Naive thymus-derived CD8-positive, alpha-beta T cell (primary cell): ENCODE data around the gene EPHA1. TPM values are rescaled to one million over a fixed set of nuclear protein-coding genes. Genes with fewer than 3 reads are reported as not detected.
A peak's percentile ranks its signal among the peaks of the same experiment; 100 is the strongest.

ENCODE experiments used
- ATAC-seq, 2 donors: fragments of 150-1000 bp; cut with Tn5 transposase in 1 of 2; sonication (Bioruptor Pico), chemical (Tn5 transposase) in 1 of 2; 1 replicate in 1 of 2; 2 replicates in 1 of 2; pipeline ENCODE4 v1.10.0; 2021; ENCODE audit warnings: mild to moderate bottlenecking in 2 of 2, moderate library complexity in 2 of 2
- POLR2A ChIA-PET: fragments of 350-600 bp; sonication (Branson Sonifier 250); formaldehyde crosslinking; loops from one replicate; lab custom pipeline; 2021; ENCODE audit warnings: antibody characterized with exemption; lab: Charles Lee
- DNase-seq, 10 donors: peaks; one replicate each; pipeline versions ENCODE4 v3.0.0 to v3.0.0-alpha.2; 2020 to 2022
- H3K27ac Mint-ChIP-seq, 10 donors: one replicate each; pipeline ENCODE4 v1.8.0; 2020 to 2022; ENCODE audit warnings: mild to moderate bottlenecking in 10 of 10, mixed read lengths in 10 of 10, moderate library complexity in 4 of 10, inconsistent platforms in 1 of 10
- H3K27me3 Mint-ChIP-seq, 5 donors: one replicate each; pipeline ENCODE4 v1.8.0; 2021 to 2022; ENCODE audit warnings: mixed read lengths in 5 of 5
- H3K36me3 Mint-ChIP-seq, 3 donors: one replicate each; pipeline ENCODE4 v1.8.0; 2020 to 2022; ENCODE audit warnings: mixed read lengths in 3 of 3, mild to moderate bottlenecking in 2 of 3, inconsistent platforms in 1 of 3
- H3K4me1 Mint-ChIP-seq, 4 donors: one replicate each; pipeline ENCODE4 v1.8.0; 2021 to 2022; ENCODE audit warnings: mixed read lengths in 4 of 4
- H3K4me3 Mint-ChIP-seq, 10 donors: one replicate each; pipeline ENCODE4 v1.8.0; 2020 to 2022; ENCODE audit warnings: mild to moderate bottlenecking in 10 of 10, mixed read lengths in 10 of 10, moderate library complexity in 6 of 10, inconsistent platforms in 1 of 10
- H3K9me3 Mint-ChIP-seq, 9 donors: one replicate each; pipeline ENCODE4 v1.8.0; 2020 to 2022; ENCODE audit warnings: mixed read lengths in 9 of 9, mild to moderate bottlenecking in 3 of 9, inconsistent platforms in 1 of 9, moderate library complexity in 1 of 9
- polyA plus RNA-seq, 3 donors: library from polyadenylated mRNA; unstranded; fragments of 300-500 nt; fragmentation: Illumina TruSeq; gene quantifications; one replicate each; pipeline ENCODE4 v1.2.3, GENCODE V29; 2021
- total RNA-seq, 8 experiments: library from RNA in 2 of 8; stranded (reverse) in 2 of 8; gene quantifications; one replicate each; pipeline ENCODE4 v1.2.3 and lab custom pipeline; 2021 to 2026

EPHA1 gene
- total and polyA plus RNA-seq, 5 experiments from 2014 or later: 10.1 to 44.9 (median 37.1) TPM

GRCh38 chr7:143384661-143385631 is 23.7 kb downstream of the EPHA1 start:
- H3K36me3 Mint-ChIP-seq: peaks cover 0 to 23% (median 0%) of the 10 kb centered on the region in 3 donors
- H3K27me3 Mint-ChIP-seq: no peaks in the 10 kb centered on the region
- H3K4me1 Mint-ChIP-seq: peaks cover 6 to 24% (median 15%) of the 10 kb centered on the region in 4 donors
- no peaks in the 10 kb centered on the region for H3K9me3 Mint-ChIP-seq
- H3K27ac Mint-ChIP-seq: no peak overlapping the region
- DNase-seq: no peak
- ATAC-seq: no peak
- H3K4me3 Mint-ChIP-seq: no peak overlapping the region
- POLR2A ChIA-PET: interaction anchor here (1.0 to 7.2 kb wide), 11 partner anchors 8 to 576 kb away, joined by 3 to 184 read pairs (median 8); partner anchors contain the start of genes EPHA1 and GSTK1

- no peak for ATAC-seq
- H3K4me1 Mint-ChIP-seq: peaks cover 9 to 24% (median 15%) of the 10 kb centered on the region in 4 donors
- peaks cover 0 to 17% (median 0%) of the 10 kb centered on the region in 3 donors for H3K36me3 Mint-ChIP-seq
- H3K4me3 Mint-ChIP-seq: no peak overlapping the region
- POLR2A ChIA-PET: interaction anchor here (0.9 to 7.2 kb wide), 10 partner anchors 9 to 575 kb away, joined by 3 to 184 read pairs (median 8); partner anchors contain the start of genes CASP2, EPHA1 and GSTK1
- H3K27ac Mint-ChIP-seq: no peak overlapping the region
- DNase-seq: no peak
- H3K27me3 Mint-ChIP-seq: no peaks in the 10 kb centered on the region
- H3K9me3 Mint-ChIP-seq: no peaks in the 10 kb centered on the region
Measured at GRCh38 chr7:143384148-143384547, 24.5 kb downstream of the EPHA1 start.

DNA sequence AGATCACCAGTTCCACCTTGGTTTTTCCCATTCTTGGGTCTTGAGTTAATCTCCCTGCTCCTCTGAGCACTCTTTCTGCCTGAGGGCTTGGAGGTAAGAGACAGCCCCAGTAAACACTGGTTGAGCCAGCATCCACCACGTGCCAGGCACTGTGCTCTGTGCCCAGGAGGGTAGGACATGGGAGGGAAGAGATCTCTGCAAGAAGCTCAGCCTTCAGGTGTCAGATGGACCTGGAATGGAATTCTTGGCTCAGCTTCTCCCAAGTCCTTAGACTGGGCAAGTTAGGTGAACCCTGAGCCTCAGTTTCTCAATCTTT is 25.1 kb downstream of the EPHA1 start:
- peaks cover 0 to 13% (median 0%) of the 10 kb centered on the region in 3 donors for H3K36me3 Mint-ChIP-seq
- POLR2A ChIA-PET: interaction anchor here (0.9 to 7.2 kb wide), 11 partner anchors 8 to 575 kb away, joined by 3 to 184 read pairs (median 7); partner anchors contain the start of genes CASP2, EPHA1, FAM131B and GSTK1
- no peak for ATAC-seq
- H3K9me3 Mint-ChIP-seq: no peaks in the 10 kb centered on the region
- H3K4me1 Mint-ChIP-seq: peaks cover 15 to 28% (median 18%) of the 10 kb centered on the region in 4 donors
- DNase-seq: no peak
- no peaks in the 10 kb centered on the region for H3K27me3 Mint-ChIP-seq
- peak overlapping the region in 1 of 10 donors; percentile 74 for H3K4me3 Mint-ChIP-seq
- H3K27ac Mint-ChIP-seq: no peak overlapping the region

DNA sequence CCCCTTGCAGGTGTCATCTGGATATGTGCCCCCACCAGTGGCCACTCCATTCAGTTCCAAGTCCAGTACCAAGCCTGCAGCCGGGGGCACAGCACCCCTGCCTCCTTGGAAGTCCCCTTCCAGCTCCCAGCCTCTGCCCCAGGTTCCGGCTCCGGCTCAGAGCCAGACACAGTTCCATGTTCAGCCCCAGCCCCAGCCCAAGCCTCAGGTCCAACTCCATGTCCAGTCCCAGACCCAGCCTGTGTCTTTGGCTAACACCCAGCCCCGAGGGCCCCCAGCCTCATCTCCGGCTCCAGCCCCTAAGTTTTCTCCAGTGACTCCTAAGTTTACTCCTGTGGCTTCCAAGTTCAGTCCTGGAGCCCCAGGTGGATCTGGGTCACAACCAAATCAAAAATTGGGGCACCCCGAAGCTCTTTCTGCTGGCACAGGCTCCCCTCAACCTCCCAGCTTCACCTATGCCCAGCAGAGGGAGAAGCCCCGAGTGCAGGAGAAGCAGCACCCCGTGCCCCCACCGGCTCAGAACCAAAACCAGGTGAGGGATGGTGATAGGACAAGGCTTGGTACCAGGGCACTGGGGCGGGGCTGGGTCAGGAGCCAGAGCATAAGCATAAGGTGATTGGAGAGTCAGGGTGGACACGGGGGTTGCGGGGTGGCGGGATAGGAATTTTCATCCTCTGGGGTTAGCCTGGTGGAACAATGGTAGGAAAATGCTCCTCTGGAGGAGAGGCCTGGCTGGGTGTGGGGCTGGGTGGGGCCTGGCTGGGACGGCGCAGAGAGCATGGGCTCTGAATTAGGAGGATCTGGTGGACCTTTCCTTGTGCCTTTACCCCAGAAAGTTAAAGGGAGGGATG is 25.6 kb downstream of the EPHA1 start:
- no peak for DNase-seq
- peak overlapping the region in 1 of 10 donors; percentile 74 for H3K4me3 Mint-ChIP-seq
- H3K27ac Mint-ChIP-seq: peak overlapping the region in 3 of 10 donors; percentile 83 to 89 (median 87)
- no peaks in the 10 kb centered on the region for H3K27me3 Mint-ChIP-seq
- H3K9me3 Mint-ChIP-seq: no peaks in the 10 kb centered on the region
- POLR2A ChIA-PET: interaction anchor here (1.2 to 7.2 kb wide), 6 partner anchors 8 to 120 kb away, joined by 4 to 184 read pairs (median 14); partner anchors contain the start of genes EPHA1, FAM131B and GSTK1
- peaks cover 19 to 34% (median 24%) of the 10 kb centered on the region in 4 donors for H3K4me1 Mint-ChIP-seq
- peaks cover 0 to 13% (median 0%) of the 10 kb centered on the region in 3 donors for H3K36me3 Mint-ChIP-seq
- ATAC-seq: no peak

DNA sequence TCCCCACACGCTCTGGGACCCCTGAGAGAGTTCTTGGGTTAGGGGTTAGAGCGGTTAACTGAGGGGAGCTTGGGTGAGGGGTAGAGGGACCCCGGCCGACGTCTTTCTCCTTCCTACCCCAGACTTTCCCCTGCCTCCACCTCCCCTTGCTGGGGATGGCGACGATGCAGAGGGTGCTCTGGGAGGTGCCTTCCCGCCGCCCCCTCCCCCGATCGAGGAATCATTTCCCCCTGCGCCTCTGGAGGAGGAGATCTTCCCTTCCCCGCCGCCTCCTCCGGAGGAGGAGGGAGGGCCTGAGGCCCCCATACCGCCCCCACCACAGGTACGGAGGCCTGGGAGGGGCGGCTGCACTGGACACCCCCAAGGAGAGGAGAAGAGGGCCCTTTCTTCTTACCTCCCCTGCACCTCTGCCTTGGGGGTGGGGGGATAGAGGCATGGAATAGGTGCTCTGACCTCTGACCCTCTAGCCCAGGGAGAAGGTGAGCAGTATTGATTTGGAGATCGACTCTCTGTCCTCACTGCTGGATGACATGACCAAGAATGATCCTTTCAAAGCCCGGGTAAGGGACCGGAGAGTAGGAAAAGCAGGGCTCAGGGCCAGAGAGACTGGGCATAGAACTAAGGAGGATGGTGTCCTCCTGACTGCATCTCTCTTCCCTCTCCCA is 26.4 kb downstream of the EPHA1 start:
- H3K36me3 Mint-ChIP-seq: peaks cover 0 to 9% (median 0%) of the 10 kb centered on the region in 3 donors
- H3K4me1 Mint-ChIP-seq: peaks cover 22 to 38% (median 25%) of the 10 kb centered on the region in 4 donors
- no peaks in the 10 kb centered on the region for H3K9me3 Mint-ChIP-seq
- H3K27me3 Mint-ChIP-seq: no peaks in the 10 kb centered on the region
- peak overlapping the region in 1 of 10 donors; percentile 74 for H3K4me3 Mint-ChIP-seq
- DNase-seq (no peak), ATAC-seq (no peak)
- H3K27ac Mint-ChIP-seq: peak overlapping the region in 4 of 10 donors; percentile 35 to 89 (median 85)
- POLR2A ChIA-PET: interaction anchor here (1.2 to 7.2 kb wide), 6 partner anchors 9 to 119 kb away, joined by 3 to 184 read pairs (median 6); partner anchors contain the start of genes EPHA1, FAM131B and GSTK1

- H3K27ac Mint-ChIP-seq: peak overlapping the region in 4 of 10 donors; percentile 35 to 89 (median 82)
Measured at GRCh38 chr7:143381427-143382125, 27.1 kb downstream of the EPHA1 start.

DNA sequence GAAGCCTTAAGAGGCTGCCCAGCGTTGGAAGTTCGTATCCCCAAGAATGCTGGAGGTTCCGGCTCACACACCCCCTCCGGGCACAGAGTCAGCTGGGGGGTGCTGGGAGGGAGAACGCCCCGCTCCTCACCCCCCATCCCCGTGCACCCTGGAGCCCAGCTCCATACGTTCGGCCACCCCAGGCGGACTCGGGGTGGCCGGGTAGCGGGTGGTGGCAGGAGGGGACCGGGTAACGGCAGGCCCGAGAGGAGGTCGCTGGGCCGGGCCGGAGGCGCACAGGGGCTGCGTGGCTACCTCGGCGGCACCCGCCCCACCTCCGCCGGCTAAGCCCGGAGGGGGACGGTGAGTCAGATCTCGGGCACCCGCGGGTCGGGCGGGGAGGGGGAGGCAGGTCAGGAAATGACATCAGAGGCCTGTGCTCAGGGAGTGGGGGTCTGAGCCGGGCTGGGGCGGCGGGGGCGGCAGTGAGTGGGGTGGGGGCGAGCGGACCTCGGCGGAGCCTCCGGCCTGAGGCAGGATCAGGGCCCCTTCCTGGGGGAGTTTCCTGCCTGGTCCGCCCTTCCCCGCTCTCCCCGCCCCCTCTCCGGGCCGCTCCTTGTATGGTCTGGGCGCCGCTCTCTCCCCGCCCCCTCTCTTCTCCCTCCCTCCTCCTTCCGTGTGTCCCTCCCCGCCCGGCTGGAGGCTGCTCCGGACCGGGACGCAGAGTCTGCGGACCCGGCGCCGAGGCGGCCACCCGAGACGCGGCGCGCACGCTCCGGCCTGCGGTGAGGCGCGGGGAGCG is 27.8 kb downstream of the EPHA1 start, which contains the start of gene ZYX:
Gene ZYX (plus strand): TSS at position 700 of the 781 bp plus-strand sequence. CDS start 227 bp downstream, outside the sequence.
- no peaks in the 10 kb centered on the region for H3K27me3 Mint-ChIP-seq
- H3K36me3 Mint-ChIP-seq: peaks cover 0 to 9% (median 0%) of the 10 kb centered on the region in 3 donors
- POLR2A ChIA-PET: interaction anchor here (0.7 to 7.2 kb wide), 27 partner anchors 9 to 1042 kb away, joined by 3 to 184 read pairs (median 4); partner anchors contain the start of genes CASP2, EPHA1, FAM131B and GSTK1

More at GRCh38 chr7:143381427-143382125, 27.1 kb downstream of the EPHA1 start:
- Mint-ChIP-seq H3K27me3 (no peaks in the 10 kb centered on the region), H3K4me1 (peaks cover 24 to 44% (median 32%) of the 10 kb centered on the region in 4 donors), H3K4me3 (peak overlapping the region in 4 of 10 donors; percentile 21 to 74 (median 49)), H3K9me3 (no peaks in the 10 kb centered on the region), H3K36me3 (peaks cover 0 to 9% (median 0%) of the 10 kb centered on the region in 3 donors)
- DNase-seq (no peak), ATAC-seq (peak; percentile 2 to 16)
- POLR2A ChIA-PET: interaction anchor here (1.2 to 7.2 kb wide), 6 partner anchors 10 to 141 kb away, joined by 3 to 184 read pairs (median 6); partner anchors contain the start of genes EPHA1 and GSTK1

DNA sequence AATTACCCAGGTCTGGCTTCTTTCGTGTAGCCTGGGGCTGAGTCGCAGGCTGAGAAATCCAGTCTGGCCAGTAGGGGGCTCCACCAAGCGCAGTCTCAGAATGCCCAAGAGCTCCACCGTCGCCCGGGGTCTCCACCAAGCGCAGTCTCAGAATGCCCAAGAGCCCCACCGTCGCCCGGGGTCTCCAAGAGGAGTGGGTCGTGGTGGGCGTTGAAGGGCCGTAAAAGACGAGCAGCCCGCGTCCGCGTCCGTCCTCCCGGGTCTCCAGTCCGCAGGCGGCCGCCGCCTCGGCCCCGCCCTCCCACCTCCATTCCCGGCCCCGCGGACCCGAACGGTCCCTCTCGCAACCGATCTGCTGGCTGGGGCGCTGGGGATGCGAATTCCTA is 28.4 kb downstream of the EPHA1 start:
- no peaks in the 10 kb centered on the region for H3K27me3 Mint-ChIP-seq
- POLR2A ChIA-PET: interaction anchor here (0.7 to 7.2 kb wide), 31 partner anchors 9 to 1041 kb away, joined by 3 to 184 read pairs (median 4); partner anchors contain the start of genes CASP2, EPHA1, FAM131B and GSTK1
- peak overlapping the region in 9 of 10 donors; percentile 88 to 95 (median 92) for H3K4me3 Mint-ChIP-seq
- ATAC-seq (peak; percentile 52 to 59), DNase-seq (peak; percentile 75 to 92 (median 85))
- H3K4me1 Mint-ChIP-seq: peaks cover 33 to 58% (median 44%) of the 10 kb centered on the region in 4 donors
- no peaks in the 10 kb centered on the region for H3K9me3 Mint-ChIP-seq
- H3K27ac Mint-ChIP-seq: peak overlapping the region; percentile 91 to 99 (median 94)
- H3K36me3 Mint-ChIP-seq: peaks cover 0 to 9% (median 0%) of the 10 kb centered on the region in 3 donors

More for the DNA sequence above, 27.8 kb downstream of the EPHA1 start, which contains the start of gene ZYX:
- peak within 1 kb of the TSS in 9 of 10 donors; percentile 88 to 95 (median 92) for H3K4me3 Mint-ChIP-seq
- ATAC-seq (peak; percentile 71 to 72), DNase-seq (peak; percentile 72 to 93 (median 80))
- no peaks in the 10 kb centered on the region for H3K9me3 Mint-ChIP-seq
- H3K4me1 Mint-ChIP-seq: peaks cover 29 to 52% (median 39%) of the 10 kb centered on the region in 4 donors
- H3K27ac Mint-ChIP-seq: peak within 1 kb of the TSS; percentile 91 to 99 (median 94)

DNA sequence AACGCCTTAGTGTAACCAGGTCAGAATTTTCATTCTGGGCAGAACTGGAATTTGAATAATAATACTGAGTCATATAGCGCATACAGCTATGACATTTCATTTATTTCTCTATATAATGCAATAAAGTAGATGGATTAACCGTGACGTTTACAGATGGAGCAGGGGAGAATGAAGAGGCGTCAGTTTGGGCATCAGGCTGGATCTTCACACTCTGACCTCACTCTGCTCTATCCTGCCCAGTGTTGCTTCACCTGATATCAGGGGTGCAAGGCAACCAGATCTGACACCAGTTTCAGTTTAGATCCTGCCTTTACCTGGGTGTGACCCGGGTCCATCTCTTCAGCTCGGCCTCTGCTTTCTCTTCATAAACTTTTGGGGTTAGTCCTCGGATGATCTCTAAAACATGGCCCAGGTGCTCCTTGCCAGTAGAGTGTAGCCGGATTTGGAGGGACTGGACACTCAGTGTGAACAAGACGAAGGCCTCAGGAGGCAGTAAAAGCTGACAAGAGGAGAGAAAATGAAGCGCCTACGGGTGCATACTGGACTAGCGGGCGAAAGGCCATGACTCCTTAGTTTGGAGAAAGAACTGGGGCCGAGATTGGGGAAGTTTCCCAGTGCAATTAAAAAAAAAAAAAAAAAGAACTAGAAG is 28.9 kb downstream of the EPHA1 start:
- ATAC-seq (no peak), DNase-seq (no peak)
- H3K36me3 Mint-ChIP-seq: peaks cover 0 to 9% (median 0%) of the 10 kb centered on the region in 3 donors
- peak overlapping the region; percentile 91 to 99 (median 94) for H3K27ac Mint-ChIP-seq
- POLR2A ChIA-PET: interaction anchor here (0.7 to 7.2 kb wide), 31 partner anchors 9 to 878 kb away, joined by 3 to 184 read pairs (median 4); partner anchors contain the start of genes CASP2, EPHA1, FAM131B and GSTK1
- H3K4me3 Mint-ChIP-seq: peak overlapping the region in 9 of 10 donors; percentile 88 to 95 (median 92)
- no peaks in the 10 kb centered on the region for H3K27me3 Mint-ChIP-seq
- H3K4me1 Mint-ChIP-seq: peaks cover 39 to 63% (median 50%) of the 10 kb centered on the region in 4 donors
- no peaks in the 10 kb centered on the region for H3K9me3 Mint-ChIP-seq
